COR-L47 (cell line): ENCODE data around the gene SIX5.

ENCODE experiments used
- DNase-seq: peaks from one replicate; lab custom pipeline; 2025; lab: John Stamatoyannopoulos, UW

SIX5 gene

DNA sequence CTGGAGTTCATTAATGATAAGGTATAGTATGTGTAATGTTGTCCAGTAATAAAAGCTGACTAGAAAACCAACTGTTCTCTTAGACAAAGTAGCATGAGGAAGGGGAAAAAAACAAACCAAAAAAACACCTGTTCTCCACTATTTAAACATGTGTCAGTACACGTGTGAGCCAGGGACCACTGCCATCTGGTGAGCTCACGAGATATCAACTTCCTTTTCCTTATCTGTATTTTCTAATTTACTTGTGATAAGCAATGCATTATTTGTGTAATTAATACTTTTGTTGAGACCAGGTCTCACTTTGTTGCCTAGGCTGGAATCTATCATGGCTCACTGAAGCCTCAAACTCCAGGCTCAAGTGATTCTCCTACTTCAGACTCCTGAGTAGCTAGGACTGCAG lies 4.3 kb upstream of the SIX5 start:
- DNase-seq: no peak

GRCh38 chr19:45772912-45773311 lies 3.9 kb upstream of the SIX5 start:
- no peak for DNase-seq

- no peak for DNase-seq
These were observed 3.2 kb upstream of the SIX5 start for GRCh38 chr19:45772130-45772840.

DNA sequence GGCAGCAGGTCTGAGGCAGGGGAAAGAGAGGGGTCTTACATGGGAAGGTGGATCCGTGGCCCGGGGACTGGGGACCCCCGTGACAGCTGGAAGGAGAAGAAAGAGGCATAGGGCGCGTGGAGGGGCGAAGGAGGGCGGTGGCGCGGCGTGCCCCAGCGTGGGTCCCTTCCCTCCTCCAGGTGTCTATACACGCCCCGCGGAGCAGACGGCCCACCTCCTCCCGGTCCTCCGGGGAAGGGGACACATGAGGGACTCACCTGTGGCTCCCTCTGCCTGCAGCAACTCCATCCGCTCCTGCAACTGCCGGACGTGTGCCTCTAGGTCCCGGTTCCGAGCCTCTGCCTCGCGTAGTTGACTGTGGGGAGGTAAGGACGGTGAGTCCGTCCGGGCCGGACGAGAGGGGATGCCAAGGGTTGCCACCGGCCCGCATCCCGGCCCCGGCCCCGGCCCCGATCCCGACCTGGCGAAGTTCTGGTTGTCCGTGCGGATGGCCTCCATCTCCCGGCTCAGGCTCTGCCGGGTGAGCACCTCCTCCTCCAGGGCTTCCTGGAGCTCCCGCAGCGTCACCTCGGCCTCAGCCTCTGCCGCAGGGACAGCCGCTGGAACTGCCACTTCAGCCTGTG lies 2.4 kb upstream of the SIX5 start:
- DNase-seq: no peak

DNA sequence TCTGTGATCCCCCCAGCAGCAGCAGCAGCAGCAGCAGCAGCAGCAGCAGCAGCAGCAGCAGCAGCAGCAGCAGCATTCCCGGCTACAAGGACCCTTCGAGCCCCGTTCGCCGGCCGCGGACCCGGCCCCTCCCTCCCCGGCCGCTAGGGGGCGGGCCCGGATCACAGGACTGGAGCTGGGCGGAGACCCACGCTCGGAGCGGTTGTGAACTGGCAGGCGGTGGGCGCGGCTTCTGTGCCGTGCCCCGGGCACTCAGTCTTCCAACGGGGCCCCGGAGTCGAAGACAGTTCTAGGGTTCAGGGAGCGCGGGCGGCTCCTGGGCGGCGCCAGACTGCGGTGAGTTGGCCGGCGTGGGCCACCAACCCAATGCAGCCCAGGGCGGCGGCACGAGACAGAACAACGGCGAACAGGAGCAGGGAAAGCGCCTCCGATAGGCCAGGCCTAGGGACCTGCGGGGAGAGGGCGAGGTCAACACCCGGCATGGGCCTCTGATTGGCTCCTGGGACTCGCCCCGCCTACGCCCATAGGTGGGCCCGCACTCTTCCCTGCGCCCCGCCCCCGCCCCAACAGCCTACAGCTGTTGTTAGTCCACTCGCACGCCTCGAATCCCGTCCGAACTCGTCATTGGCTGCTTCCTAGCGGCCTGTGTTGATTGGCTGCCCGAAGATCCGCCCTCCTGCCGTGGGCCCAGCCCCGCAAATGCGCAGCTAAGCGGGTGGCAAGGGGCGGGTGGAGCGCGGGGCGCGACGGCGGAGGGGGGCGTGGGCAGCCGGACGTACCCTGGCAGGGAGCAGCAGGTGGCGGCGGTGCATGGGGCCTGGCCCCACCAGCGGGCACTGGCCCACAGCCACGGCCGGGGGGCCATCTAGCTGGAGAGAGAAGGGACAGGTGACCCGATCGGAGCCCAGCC lies 1.4 kb upstream of the SIX5 start:
- DNase-seq: peak; percentile 97

GRCh38 chr19:45769821-45770191 lies 754 bp upstream of the SIX5 start:
- DNase-seq: no peak

GRCh38 chr19:45768655-45768983 lies 433 bp downstream of the SIX5 start:
- DNase-seq: no peak

DNA sequence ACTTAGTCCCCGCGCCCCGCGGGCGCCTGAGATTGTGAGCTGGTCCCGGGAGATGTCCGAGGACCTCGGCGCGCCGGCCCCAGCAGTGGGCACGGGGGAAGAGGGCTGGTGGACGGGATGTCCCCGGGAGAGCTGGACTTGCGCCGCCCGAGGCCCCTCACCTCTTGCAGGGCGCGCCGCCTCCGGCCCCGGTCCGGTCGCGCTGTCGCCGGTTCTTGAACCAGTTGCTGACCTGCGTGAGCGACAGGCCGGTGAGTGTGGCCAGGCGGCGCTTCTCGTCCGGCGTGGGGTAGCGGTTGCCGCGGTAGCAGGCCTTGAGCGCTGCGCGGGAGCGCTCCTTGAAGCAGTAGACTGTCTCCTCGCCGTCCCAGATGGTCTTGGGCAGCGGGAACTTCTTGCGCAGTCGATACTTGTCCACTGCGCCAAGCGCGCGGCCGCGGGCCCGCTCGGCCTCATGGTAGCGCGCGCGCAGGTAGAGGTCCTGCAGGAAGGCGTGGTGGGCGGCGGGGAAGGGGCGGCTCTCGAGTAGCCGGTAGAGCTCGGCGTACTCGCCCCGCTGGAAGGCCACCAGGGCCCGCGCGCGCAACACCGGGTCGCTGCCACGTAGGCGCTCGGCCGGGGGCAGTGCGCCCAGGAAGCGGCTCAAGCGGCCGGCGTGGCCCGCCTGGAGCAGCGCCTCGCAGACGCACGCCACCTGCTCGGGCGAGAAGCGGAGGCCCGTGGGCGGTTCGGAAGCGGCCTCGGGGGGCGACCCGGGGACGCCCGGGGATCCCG lies 984 bp downstream of the SIX5 start:
- peak; percentile 24 for DNase-seq

DNA sequence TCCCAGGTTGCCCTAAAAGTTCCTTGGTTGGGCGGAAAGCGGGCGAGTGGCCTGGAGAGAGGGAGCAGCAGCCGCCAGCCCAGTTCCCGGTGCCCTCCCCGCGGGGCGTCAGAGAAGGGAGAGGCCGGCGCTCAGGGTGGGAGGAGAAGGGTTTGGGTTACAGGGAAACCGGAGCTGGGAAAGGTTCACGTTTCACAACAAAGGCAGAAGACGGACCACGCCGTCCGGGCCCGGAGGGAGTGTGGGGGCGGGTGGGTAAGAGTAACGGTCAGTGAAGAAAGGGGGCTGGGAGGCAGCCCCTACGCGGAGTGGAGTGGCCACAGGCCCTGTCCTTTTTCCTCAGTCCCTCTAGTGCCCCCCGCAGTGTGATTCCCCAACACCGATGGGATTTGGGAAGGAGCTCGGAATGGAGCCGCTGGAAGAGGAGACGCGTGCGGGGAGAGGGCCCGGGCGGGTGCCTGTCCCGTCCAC lies 1.6 kb downstream of the SIX5 start:
- no peak for DNase-seq

GRCh38 chr19:45766869-45767346 lies 2.1 kb downstream of the SIX5 start:
- no peak for DNase-seq

DNA sequence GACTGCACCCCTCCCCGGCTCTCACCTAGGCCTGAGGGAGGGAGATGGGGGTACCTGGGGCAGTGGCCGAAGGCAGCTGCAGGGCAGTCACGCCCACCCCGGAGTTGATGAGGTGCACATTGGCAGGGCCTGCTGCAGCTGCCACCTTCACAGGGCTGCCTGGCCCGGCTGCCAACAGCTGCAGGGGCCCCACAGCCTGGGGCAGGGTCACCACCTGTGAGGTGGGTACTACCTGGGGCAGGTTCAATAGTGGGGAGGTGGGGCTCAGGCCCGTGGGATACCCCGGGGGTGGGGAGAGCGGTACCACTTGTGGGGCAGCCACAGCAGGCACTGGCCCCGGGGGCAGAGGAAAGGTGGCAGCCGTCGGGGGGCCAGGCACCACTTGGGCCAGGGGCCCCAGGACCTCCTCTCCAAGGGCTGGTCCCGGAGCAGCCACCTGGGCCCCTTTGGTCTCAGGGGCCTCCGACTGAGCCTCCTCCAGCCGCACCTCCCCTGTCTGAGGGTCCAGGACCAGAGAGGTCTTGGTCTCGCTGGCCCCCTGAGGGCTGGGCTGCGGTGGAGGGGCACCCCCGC lies 2.7 kb downstream of the SIX5 start:
- DNase-seq: no peak

DNA sequence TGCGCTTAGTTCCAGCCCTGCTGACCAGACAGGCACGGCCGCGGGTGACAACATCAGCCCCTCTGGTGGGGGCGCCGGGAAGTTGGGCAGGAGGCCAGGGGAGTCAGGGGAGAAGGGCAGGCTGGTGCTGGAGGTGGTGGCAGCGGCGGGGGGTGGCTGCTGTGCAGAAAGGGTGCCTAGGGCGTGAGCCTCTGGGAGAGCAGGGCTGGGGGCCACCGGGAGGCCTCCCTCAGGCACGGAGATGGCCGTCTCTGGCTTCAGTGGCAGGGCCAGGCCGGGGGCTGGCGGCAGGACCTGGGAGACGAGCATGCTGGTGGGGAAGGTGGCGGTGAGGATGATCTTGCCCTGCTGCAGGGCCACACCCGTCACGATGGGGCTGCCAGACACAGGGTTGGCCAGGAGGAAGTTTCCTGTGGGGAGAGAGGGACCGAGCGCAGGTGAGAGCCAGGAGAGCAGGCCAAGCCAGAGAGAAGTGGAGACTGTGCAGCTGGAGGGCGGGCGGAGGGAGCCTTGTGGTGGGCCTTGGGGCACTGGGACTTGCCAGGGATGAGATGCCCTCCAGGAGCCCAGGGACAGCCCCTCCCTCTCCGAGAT lies 3.3 kb downstream of the SIX5 start:
- DNase-seq: no peak

GRCh38 chr19:45764945-45765701 lies 3.9 kb downstream of the SIX5 start:
- DNase-seq: no peak

DNA sequence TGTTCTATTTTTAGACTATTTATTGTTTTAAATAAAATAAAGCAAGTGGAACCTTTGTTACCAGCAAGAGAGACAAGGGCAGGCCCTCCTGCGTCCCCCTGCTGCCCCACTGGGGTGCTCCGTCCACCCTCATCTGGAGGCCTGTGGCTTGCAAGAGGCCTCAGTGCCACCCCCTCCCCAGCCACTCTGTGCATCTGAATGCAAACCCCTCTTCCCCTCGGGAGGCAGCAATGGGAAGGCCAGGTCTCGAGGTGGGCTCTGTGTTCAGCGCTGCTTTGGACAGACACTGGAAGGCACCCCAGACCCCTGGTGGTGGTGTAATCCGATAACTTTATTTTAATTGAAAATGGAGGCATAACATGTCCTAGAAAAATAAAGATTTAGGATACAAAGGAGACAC lies 4.6 kb downstream of the SIX5 start:
- DNase-seq: no peak

DNA sequence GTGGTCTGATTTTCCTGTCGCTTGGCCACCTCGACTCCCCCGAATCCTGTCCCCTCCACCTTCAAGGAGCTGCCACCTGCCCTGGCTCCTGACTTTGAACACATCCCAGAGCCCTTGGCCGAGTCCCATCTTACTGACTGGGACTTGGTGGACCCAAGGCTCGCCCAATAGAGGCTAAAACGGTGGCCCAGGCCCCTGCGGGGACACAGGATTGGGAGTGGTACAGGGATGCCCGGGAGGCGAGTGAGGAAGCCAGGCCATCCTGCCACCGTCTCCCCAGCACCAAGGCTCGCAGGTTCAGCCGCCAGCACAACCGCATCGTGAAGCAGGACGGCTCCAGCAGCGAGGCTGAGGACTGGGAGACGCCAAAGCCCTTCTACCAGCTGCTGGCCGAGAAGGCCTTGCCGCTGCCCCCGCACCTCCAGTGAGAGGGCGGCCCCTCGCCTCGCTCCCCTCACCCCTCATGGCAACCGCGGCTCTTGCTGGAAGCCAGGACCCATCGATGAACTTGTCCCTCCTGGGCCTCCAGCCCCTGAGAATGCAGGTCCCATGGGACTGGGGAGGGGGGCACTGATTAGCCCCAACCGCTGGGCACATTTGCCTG lies 5.3 kb downstream of the SIX5 start:
- no peak for DNase-seq

DNA sequence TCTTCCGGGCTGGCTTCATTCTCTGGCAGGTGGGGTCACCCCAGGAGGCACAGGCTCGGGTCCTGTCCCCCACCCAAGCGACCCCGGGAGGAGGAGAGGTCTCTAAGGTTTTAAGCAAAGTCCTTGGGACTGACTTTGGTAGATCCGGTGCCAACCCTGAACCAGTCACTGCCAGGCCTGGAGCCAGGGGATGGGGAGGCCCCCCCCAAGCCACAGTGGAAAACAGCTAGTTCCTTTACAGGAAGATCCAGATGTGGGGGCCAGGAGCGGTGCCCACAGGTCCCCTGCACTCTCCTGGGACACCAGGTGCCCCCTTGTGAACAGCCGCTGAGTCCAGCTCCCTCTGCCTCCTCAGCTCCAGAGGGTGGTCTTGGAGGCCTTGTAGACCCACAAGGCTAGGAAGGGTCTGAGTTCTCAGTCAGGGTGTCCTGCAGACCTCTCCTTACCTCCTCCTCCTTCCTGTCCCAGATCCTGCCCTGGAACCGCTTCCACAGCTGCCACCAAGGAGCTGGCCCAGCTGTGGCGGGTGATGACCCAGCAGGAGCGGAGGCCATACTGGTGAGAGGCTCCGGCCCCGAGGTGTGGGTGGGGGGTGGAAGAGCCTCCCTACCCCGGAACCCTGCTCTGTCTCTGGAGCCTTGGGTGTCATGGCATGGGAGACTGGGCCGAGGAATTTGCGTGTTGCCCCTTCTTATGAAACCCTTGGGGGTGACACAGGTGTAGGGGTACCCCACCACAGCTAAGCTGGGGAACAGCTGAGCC lies 6.0 kb downstream of the SIX5 start:
- no peak for DNase-seq

- DNase-seq: no peak
These were observed 7.3 kb downstream of the SIX5 start for GRCh38 chr19:45761714-45762113.

DNA sequence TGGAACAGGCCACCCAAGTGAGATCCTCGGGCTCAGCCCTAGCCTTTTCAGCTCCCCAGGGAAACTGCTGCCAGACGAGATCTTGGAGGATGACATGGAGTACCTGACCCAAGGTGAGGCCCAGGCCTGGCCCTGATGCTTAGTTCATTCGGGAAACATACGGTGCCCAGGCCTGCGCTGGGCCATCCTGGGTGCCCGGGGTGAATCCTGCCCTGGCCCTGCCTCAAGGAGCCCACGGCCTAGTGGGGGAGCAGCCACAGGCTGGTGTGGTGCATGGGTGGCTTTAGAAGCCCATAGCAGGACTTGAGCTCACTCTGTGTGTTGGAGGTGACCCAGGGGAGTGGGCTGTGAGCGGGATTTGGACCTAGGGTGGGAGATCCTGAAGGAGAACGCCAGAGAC lies 10.1 kb downstream of the SIX5 start:
- DNase-seq: no peak

- no peak for DNase-seq
These were observed 11.4 kb downstream of the SIX5 start for GRCh38 chr19:45757695-45758094.
